Myocyte (in vitro differentiated cells): ENCODE measurements around the gene ORM2. TPM values are rescaled to one million over a fixed set of nuclear protein-coding genes. Genes with fewer than 3 reads are reported as not detected.
"Not testable (repeated sequence)": the region's sequence is repeated elsewhere in the genome, so short reads cannot be mapped to it uniquely, and the experiment has no call there.

Source experiments
- DNase-seq: peaks from one replicate; pipeline ENCODE4 v3.0.0-alpha.2; 2012; ENCODE audit warnings: low read depth
- total RNA-seq: library from RNA; depleted of rRNA; stranded (reverse); fragments of >200 nt; gene quantifications from 2 replicates; pipeline ENCODE4 v1.2.3, GENCODE V29; 2014

Gene ORM2
- total RNA-seq, 1 donor from 2014 or later: not detected

DNA sequence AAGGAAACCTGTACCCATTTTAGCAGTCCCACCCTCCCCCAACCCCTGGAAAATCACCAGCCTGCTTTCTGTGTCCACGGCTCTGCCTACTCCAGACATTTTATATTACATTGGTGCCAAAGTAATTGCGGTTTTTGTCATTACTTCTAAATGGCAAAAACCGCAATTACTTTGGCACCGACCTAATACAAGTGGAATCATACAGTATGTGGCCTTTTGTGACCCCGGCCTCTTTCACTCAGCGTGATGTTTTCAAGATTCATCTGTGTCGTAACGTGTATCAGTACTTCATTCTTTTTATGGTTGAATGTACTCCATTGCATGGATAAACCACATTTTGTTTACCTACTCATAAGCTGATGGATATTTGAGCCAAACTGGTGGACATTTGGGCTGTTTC is 16.5 kb upstream of the ORM2 start:
- no peak for DNase-seq

GRCh38 chr9:114314256-114314867 is 15.3 kb upstream of the ORM2 start:
- no peak for DNase-seq

DNA sequence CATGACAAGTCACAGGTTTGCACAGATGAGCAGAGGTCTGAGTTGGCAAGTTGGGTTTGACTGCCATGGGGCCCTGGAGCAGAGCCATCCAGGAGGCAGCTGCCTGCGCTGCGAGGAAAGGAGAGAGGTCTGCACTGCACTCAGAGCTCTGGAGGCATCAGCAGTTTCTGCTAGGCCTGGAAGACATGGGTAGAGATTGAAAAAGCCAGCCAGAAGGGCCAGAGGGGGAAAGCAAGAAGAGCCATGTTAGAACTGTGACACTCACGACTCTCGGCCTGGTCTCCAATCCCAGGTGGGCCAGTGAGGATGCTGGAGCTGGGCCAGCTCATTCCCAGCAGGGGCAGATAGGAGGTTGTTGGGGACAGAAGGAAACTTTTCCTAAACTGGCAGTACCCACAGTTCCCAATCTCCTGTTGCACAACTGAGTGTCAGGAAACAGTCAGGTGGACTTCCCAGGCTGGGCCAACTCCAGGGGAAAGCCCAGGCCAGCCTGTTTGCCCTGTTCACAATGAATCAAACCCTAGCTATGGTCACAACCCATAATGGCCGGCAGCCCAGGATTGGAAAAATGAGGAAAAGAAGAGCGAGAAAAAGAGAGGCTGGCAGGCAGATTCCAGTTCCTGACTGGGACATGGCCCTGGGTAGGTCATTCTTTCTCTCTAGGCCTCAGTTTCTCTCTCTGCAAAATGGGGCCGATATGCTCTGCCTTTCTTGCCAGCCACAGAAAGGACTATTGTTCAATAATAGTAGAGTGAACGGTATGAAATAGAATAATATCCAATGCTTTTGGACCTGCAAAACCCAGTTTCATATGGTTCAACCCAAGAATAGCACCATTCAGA is 14.6 kb upstream of the ORM2 start:
- DNase-seq: no peak

- DNase-seq: no peak
These were observed 13.8 kb upstream of the ORM2 start for GRCh38 chr9:114315723-114316363.

DNA sequence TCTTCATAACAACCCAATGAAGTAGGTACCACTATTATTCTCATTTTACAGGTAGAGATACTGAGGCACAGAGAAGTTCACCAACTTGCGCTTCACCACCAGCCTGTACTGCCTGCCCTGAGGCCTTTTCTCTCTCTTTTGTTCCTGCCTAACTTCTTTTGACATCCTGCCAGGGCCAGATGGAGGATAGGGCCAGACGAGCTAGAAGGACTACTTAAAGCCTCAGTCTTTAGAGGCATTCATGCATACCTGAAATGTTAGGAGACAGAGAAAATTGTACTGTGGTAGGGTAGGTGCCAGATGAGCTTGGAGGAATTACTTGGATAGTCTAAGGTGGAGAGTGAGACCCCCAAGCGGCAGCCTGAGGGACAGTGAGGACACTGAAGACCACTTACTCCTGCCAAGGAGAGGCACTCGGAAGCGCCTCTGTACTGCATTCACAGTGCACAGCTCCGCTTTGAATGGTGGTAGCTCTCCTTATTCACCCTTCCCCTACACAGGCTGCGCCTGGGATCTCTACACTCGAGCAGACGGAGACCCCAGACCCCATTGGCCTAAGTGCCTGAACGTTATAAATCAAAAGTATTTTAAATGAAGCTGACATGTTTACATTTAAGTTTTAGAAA is 13.0 kb upstream of the ORM2 start:
- DNase-seq: no peak

- peak; percentile 28 for DNase-seq
These were observed 11.9 kb upstream of the ORM2 start for GRCh38 chr9:114317665-114318357.

GRCh38 chr9:114318416-114318815 is 11.3 kb upstream of the ORM2 start:
- DNase-seq: no peak

DNA sequence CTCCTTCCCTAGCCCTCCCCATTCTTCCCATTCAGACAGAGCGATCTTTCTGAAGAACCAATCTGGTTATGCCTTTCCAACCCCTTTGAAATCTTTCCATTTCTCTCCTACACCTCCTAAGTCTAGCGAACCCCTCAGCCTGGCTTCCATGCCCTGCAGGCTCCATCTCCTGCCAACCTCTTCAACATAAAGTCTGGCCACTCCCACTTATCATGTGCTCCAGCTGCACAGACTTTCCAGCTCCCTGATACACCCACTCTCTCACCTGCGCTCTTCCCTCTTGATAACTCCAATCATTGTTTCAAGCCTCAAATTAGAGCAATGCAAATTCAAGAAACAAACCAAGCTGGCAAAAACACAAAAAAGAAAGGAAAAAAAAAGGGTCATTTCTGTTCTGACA is 10.5 kb upstream of the ORM2 start:
- no peak for DNase-seq

DNA sequence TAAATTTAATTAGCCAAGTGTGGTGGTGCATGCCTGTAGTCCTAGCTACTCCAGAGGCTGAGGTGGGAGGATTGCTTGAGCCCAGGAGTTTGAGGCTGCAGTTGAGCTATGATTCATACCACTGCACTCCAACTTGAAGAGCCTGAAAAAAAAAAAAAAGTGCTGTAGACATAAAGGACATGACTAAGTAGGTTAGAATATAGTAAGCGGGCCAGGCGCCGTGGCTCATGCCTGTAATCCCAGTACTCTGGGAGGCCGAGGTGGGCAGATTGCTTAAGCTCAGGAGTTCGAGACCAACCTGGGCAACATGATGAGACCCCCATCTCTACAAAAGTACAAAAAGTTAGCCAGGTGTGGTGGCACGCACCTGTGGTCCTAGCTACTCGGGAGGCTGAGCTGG is 9.0 kb upstream of the ORM2 start:
- not testable (repeated sequence) for DNase-seq

DNA sequence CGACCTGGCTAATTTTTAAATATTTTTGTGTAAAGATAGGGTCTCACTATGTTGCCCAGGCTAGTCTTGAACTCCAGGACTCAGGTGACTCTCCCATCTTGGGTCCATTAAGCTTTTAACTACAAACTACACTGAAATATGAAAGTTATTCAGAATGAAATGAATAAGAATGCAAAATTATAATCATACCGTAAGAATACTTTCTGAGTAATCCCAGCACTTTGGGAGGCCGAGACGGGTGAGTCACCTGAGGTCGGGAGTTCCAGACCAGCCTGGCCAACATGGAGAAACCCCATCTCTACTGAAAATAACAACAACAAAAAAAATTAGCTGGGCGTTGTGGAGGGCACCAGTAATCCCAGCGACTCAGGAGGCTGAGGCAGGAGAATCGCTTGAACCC is 7.9 kb upstream of the ORM2 start:
- peak; percentile 24 for DNase-seq

DNA sequence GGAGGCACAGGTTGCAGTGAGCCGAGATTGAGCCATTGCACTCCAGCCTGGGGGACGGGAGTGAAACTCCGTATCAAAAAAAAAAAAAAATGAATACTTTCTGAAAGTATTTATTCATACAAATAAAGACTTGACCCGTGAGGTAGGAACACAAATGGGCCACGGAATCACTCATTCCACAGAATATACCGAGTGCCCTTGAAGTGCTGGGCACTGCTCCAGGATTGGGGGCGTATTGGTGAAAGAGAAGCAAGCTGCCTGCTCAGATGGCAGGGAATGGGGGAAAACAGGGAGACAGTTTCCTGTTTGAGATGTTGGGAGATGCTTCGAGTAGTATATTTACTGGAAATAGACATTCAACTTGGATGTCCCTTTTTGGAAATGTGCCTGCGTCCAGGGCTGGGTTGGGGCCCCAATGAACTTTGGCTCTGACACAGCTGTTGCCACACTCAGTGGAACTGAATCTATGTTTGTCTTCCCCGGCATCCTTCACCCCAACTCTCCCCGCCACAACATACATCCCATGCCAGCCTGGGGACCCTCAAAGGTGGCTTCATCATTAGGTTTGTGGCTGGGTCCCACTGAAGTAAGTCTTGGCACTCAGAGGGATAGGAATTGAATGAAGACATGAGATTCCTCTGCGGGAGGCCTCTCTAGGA is 7.4 kb upstream of the ORM2 start:
- DNase-seq: not testable (repeated sequence)

GRCh38 chr9:114322831-114323531 is 6.7 kb upstream of the ORM2 start, which contains the start of gene ORM1:
Gene ORM1 (plus strand): TSS chr9:114323098. CDS start chr9:114323134, 36 bp downstream.
- not testable (repeated sequence) for DNase-seq

- DNase-seq: not testable (repeated sequence)
These were observed 5.8 kb upstream of the ORM2 start for GRCh38 chr9:114323849-114324248.

- DNase-seq: no peak
These were observed 5.2 kb upstream of the ORM2 start for GRCh38 chr9:114324492-114324891.

GRCh38 chr9:114324965-114325364 is 4.7 kb upstream of the ORM2 start:
- not testable (repeated sequence) for DNase-seq

- DNase-seq: not testable (repeated sequence)
These were observed 3.9 kb upstream of the ORM2 start for GRCh38 chr9:114325684-114326254.

GRCh38 chr9:114327749-114328148 is 1.9 kb upstream of the ORM2 start:
- DNase-seq: no peak

DNA sequence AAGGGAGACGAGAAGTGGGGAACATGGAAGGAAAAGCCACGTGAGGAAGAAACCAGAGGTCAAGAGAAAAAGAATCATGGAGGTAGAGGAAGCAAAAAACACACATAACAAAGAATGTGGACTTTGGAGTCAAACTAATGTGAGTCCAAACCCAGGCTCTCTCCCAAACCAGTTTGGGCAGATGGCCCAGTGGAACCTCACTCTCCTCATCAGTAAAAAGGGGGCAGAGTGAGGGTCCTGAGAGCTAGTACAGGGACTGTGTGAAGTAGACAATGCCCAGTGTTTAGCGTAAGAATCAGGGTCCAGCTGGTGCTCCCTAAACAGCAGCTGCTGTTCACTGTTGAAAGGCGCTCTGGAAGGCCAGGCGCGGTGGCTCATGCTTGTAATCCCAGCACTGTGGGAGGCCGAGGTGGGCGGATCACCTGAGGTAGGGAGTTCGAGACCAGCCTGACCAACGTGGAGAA is 1.3 kb upstream of the ORM2 start:
- not testable (repeated sequence) for DNase-seq

GRCh38 chr9:114328937-114329624 is 588 bp upstream of the ORM2 start:
- DNase-seq: not testable (repeated sequence)
